ACC112 (cell line): Measurements from ENCODE around the gene SLCO2A1.

Experiments
- H2AFZ ChIP-seq: fragments of 200-600 bp; sonication (generic); one replicate; pipeline ENCODE4 v1.6.0; 2017; ENCODE audit warnings: antibody characterized with exemption, low read length; ENCODE audit not compliant: unreplicated experiment
- H3K27ac ChIP-seq: fragments of 200-600 bp; sonication (generic); 2 replicates; pipeline ENCODE4 v1.5.1; 2014; ENCODE audit warnings: low read depth, mild to moderate bottlenecking, antibody characterized with exemption, low read length, moderate library complexity
- H3K27me3 ChIP-seq: fragments of 200-600 bp; sonication (generic); 2 replicates; pipeline ENCODE4 v1.6.1; 2014; ENCODE audit warnings: mild to moderate bottlenecking, antibody characterized with exemption, low read length, moderate library complexity, mixed read lengths; ENCODE audit not compliant: insufficient read depth
- H3K36me3 ChIP-seq: fragments of 200-600 bp; sonication (generic); 2 replicates; pipeline ENCODE4 v1.6.1; 2016; ENCODE audit warnings: mild to moderate bottlenecking, antibody characterized with exemption, low read length, moderate library complexity, mixed read lengths; ENCODE audit not compliant: insufficient read depth
- H3K4me1 ChIP-seq: fragments of 200-600 bp; sonication (generic); one replicate; pipeline ENCODE4 v1.6.1; 2016; ENCODE audit warnings: low read length, mixed read lengths; ENCODE audit not compliant: insufficient read depth, unreplicated experiment, control insufficient read depth
- H3K4me3 ChIP-seq: fragments of 200-600 bp; sonication (generic); 2 replicates; pipeline ENCODE4 v1.5.1; 2014; ENCODE audit warnings: mild to moderate bottlenecking, low read depth, low read length
- H3K79me2 ChIP-seq: fragments of 200-600 bp; sonication (generic); one replicate; pipeline ENCODE4 v1.6.0; 2016; ENCODE audit warnings: low read length; ENCODE audit not compliant: control insufficient read depth, unreplicated experiment, insufficient read depth

The SLCO2A1 gene

DNA sequence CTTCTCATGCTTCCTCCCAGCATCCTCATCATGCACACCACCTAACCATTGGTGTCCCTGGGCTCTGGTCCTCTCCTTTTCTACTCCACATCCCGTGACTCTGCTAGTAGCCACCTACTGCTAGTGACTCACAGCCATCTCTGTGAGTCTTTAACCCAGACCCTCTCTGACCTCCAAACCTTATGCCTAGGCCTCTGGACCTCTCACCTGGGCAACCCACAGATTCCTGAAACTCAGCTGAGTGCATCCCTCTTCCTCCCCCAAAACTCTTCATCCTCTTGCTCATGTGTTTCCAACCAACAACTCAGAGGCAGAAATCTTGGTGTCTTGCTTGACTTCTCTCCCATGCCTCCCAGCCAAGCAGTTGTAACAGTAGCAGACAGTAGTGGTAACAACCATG, 20.0 kb upstream of the SLCO2A1 start:
- no peak overlapping the region for H2AFZ ChIP-seq
- no peaks in the 10 kb centered on the region for H3K27me3 ChIP-seq
- no peak overlapping the region for H3K27ac ChIP-seq
- H3K79me2 ChIP-seq = no peaks in the 10 kb centered on the region
- H3K36me3 ChIP-seq = no peaks in the 10 kb centered on the region
- no peaks in the 10 kb centered on the region for H3K4me1 ChIP-seq
- H3K4me3 ChIP-seq = no peak overlapping the region

DNA sequence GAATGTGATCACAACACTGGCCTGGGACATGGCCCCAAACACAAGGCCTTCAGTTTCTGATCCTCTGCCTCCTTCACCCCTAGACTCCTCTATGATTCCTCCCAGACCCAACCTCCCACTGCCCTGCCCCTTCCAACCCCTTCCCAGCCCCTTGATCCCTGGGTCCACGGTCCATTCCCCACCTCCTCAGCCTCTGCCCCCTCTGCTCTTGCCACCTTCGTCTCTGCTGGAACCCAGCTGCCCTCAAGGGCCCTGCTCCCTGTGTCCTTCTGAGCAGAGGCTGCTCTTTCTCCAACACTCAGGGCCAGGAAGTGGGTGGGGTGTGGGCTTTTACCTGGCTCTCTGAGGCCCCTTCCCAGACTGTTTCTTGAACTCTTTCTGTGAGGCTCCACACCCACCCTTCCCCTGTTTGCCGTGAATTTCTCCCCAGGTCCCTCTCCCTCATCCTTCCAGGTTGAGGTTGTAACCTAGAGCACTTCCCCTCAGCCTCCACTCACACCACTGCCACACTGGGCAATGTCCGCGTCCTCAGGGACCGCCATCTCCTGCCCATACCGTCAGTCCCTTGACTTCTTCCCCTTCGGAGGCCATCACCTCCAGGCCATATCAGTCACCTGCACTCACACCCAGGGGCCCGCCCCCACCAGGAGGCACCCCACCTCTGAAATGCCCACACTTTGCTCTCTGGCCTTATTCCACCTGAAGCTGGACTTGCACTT, 18.7 kb upstream of the SLCO2A1 start:
- Histone ChIP-seq H3K27me3 (no peaks in the 10 kb centered on the region), H2AFZ (no peak overlapping the region), H3K27ac (no peak overlapping the region), H3K36me3 (no peaks in the 10 kb centered on the region), H3K79me2 (no peaks in the 10 kb centered on the region), H3K4me3 (no peak overlapping the region), H3K4me1 (no peaks in the 10 kb centered on the region)

DNA sequence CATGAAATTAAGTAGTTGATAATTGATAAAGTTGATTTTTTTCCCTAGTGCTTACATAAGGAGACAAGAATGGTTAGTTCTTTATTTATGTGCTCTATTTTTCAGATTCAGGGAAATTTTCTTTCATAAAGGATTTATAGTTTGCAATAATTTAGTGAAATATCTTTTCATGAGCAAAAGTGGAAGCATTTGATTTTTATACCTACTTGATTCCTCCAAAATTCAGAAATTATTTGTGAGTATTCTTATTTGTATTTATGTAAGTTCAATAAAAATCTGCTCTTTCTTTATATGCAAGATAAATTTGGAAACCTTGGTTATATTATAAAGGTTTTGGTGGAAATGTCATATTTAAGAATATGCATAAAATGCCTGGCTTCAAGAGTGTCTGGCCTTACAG, 14.7 kb upstream of the SLCO2A1 start:
- Histone ChIP-seq H3K4me3 (no peak overlapping the region), H3K36me3 (no peaks in the 10 kb centered on the region), H3K27ac (no peak overlapping the region), H3K27me3 (no peaks in the 10 kb centered on the region), H3K4me1 (no peaks in the 10 kb centered on the region), H3K79me2 (no peaks in the 10 kb centered on the region), H2AFZ (no peak overlapping the region)

DNA sequence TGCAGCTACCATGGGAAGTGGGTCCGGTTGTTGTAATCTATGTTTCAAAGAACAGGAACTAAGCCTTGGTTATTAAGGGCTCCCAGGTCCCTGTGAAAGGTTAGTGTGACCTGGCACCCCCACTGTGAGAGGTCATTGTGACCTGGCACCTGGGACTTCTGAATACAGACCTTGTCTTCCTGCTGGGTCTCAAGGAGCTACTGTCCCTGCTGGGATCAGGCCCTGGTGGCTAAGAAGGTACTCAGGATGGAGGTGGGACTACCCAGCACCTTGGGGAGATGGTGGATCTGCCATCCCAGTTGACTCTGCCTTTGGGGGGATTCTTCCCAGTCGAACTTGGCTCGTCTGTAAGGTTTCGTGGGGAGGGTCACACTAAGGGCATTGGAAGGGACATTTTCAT, 10.3 kb upstream of the SLCO2A1 start:
- Histone ChIP-seq H2AFZ (no peak overlapping the region), H3K36me3 (no peaks in the 10 kb centered on the region), H3K27ac (no peak overlapping the region), H3K4me1 (peaks cover 14% of the 10 kb centered on the region), H3K79me2 (no peaks in the 10 kb centered on the region), H3K4me3 (no peak overlapping the region), H3K27me3 (no peaks in the 10 kb centered on the region)

DNA sequence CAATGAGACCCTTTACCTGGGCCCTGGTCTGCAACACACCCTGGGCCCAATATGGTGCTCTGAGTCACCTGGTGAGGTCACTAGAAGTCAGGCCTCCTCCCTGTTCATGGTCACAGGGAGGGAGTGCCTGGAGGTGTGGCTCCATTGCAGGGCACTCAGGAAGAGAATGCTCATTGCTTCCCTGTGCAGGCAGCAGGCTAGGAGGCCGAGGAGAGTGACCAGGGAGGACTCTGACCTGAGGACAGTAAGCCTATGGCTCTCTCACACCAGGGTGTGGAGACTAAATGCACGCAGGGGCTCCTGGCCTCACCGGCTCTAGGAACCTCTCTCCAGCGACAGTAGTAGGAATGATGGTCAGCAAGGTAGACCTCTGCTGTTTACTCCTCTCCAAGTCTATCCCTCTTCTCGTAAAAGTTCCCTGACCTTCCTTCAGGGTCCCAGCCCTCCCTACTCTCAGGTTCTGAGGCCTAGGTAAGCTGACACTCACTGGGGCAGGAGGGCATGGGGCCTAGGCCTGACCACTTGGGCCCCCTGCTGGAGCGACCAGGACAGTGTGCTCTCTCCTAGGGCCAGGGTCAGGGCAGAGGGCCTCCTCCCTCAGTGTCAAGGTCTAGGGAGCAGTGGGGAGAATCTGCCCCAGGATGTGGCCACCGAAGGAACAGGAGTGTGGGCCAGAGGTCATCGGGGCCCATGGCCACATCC, 9.6 kb upstream of the SLCO2A1 start:
- Histone ChIP-seq H3K27me3 (no peaks in the 10 kb centered on the region), H2AFZ (no peak overlapping the region), H3K4me1 (peaks cover 14% of the 10 kb centered on the region), H3K79me2 (no peaks in the 10 kb centered on the region), H3K36me3 (no peaks in the 10 kb centered on the region), H3K4me3 (no peak overlapping the region), H3K27ac (no peak overlapping the region)

DNA sequence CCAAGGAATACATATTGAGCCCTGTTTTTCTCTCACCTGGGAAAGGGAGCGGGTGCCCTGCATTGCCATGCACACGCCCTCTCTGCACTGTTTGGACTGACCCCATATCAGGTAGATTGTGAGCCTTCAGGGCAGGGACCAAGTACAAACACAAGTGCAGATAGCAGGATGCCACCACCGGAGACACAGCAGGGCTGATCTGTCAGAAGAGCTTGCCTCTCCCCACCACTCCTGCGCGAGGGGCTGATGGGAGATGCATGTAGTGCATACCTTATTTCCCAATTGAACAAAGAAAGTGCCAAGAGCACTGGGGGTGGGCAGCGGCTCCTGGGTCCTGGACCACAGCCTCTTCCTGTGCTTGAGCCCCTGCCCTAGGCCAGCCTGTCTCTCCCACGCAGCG, 9.0 kb upstream of the SLCO2A1 start:
- H3K79me2 ChIP-seq = no peaks in the 10 kb centered on the region
- H3K4me1 ChIP-seq = peaks cover 14% of the 10 kb centered on the region
- no peaks in the 10 kb centered on the region for H3K27me3 ChIP-seq
- no peak overlapping the region for H3K4me3 ChIP-seq
- H3K36me3 ChIP-seq = no peaks in the 10 kb centered on the region
- H3K27ac ChIP-seq = no peak overlapping the region
- no peak overlapping the region for H2AFZ ChIP-seq

DNA sequence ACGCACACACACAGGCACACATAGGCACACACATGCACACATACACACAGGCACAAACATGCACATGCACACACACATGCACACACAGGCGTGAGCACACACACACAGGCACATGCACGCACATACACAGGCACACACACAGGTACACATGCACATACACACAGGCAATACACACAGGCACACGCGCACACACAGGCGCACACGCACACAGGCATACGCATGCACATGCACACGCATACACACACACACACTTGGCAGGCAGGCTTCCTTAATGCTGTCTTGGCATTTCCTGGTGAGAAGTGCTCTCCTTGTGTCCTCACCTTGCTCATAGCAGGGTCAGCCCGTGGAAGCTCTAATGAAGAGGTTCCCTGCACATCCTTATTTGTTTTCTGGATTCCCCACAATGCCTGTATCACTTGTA, 8.4 kb upstream of the SLCO2A1 start:
- no peaks in the 10 kb centered on the region for H3K79me2 ChIP-seq
- no peak overlapping the region for H3K4me3 ChIP-seq

DNA sequence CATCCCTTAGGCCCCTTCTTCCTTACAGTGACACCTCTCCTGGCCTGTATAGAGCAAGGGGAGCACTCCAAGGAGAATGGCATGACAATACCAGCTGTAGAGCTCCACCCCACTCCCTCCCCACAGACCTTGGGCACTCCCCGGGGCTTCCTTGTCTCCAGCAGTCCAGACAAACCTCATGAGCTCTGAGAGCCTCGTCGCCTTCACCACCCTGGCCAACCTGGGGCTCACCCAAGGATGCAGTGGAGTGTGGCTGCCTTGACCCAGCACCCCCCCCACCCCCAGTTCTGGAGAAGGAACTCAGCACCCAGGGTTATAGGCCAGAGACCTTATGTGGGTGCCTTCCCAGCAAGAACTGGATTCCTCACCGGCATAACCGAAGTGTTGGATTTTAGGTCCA, 7.4 kb upstream of the SLCO2A1 start:
- peaks cover 14% of the 10 kb centered on the region for H3K4me1 ChIP-seq
- no peaks in the 10 kb centered on the region for H3K36me3 ChIP-seq
- no peak overlapping the region for H2AFZ ChIP-seq
- H3K79me2 ChIP-seq = no peaks in the 10 kb centered on the region
- H3K27me3 ChIP-seq = no peaks in the 10 kb centered on the region
- no peak overlapping the region for H3K27ac ChIP-seq
- no peak overlapping the region for H3K4me3 ChIP-seq

More for the DNA sequence above, 8.4 kb upstream of the SLCO2A1 start:
- Histone ChIP-seq H2AFZ (no peak overlapping the region), H3K36me3 (no peaks in the 10 kb centered on the region), H3K4me1 (peaks cover 14% of the 10 kb centered on the region), H3K27ac (no peak overlapping the region), H3K27me3 (no peaks in the 10 kb centered on the region)

DNA sequence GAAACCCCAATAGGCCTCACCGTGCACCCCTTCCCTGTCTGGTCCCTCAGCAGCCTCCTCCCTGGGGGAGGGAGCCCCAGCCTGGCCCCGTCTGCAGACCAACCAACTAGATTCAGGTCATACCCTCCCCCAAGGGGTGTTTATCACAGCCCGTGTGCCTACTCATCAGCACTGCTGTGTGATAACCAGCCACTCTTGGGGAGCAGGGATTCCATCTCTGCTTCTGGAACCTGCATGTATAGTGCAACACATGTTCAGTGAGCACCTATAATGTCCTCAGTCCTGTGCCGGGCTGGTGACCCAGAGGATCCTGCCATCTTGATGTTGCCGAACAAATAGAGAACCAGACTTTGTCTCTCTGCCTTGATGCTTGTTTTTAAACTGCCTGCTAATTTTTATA, 6.6 kb upstream of the SLCO2A1 start:
- Histone ChIP-seq H3K79me2 (no peaks in the 10 kb centered on the region), H3K27ac (no peak overlapping the region), H3K4me1 (peaks cover 14% of the 10 kb centered on the region), H3K36me3 (no peaks in the 10 kb centered on the region), H3K4me3 (no peak overlapping the region), H3K27me3 (no peaks in the 10 kb centered on the region), H2AFZ (no peak overlapping the region)

DNA sequence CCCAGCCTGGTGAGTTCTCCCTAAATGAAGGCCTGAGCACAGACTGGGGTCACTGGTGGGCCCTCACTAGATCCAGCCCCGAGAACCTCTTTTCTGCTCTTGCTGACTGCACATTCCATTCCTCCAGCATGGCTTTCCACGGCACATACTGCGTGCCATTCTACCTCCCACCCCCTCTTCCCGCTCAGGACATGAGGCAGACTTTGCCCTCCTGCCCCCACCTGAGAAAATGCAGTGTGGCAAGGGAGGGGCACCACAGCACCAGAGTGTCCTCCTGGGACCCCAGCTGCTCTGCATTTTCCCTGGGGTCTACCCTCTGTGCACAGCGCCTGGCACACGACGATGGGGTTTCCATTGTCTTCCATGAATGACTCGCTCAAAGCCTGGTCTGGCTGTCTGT, 6.1 kb upstream of the SLCO2A1 start:
- H3K4me3 ChIP-seq = no peak overlapping the region
- H2AFZ ChIP-seq = no peak overlapping the region
- H3K27me3 ChIP-seq = no peaks in the 10 kb centered on the region
- H3K27ac ChIP-seq = no peak overlapping the region
- H3K4me1 ChIP-seq = peaks cover 14% of the 10 kb centered on the region
- H3K79me2 ChIP-seq = no peaks in the 10 kb centered on the region
- no peaks in the 10 kb centered on the region for H3K36me3 ChIP-seq
